Stimulated activated CD4-positive, alpha-beta T cell treated with anti-CD3 and anti-CD28 coated beads, Interleukin-4, amount 100 ng/mL, for 4 hours (primary cell): ENCODE measurements around the gene RNF151.
"Not testable (repeated sequence)": the region's sequence is repeated elsewhere in the genome, so short reads cannot be mapped to it uniquely, and the experiment has no call there.

Experiments used
- DNase-seq, 2 experiments: peaks; one replicate each; pipeline ENCODE4 v3.0.0-alpha.2; 2020

RNF151 gene

DNA sequence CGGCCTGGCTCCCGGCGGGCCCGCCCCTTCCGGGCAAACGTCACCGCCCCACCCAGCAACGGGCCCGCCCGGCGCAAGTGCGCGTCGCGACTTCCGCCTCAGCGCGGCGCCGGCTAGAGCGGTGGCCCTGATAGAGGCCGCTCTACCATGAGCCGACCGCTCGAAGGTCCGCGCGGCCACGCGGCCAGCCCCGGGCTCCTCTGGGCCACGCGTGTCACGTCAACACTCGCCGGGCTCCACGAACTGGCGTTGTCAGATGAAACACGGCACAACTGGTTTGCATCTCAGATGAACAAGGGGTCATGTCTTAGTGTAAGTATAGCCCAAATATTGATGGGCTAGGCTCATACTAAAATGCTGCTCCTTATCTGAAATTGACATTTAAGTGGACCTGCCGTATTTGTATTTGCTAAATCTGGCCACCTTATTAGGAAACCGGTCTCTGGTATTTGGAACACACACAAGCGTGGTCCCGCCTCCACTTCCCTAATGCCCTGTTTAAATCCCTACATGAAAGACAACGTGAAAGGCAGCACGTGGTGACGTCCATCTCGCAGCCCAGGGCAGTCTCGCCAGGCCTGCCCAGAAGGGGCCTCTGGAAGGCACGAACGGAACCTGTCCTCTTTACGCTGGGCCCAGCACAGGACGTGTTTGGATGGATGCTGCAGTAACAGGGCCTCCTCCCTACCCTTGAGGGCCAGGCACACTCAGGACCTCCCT lies 43.3 kb downstream of the RNF151 start, which contains the start of gene ZNF598:
ZNF598 (minus strand) TSS at position 31 of the 720 bp plus-strand sequence.
- DNase-seq, result peak; percentile 73 to 82

DNA sequence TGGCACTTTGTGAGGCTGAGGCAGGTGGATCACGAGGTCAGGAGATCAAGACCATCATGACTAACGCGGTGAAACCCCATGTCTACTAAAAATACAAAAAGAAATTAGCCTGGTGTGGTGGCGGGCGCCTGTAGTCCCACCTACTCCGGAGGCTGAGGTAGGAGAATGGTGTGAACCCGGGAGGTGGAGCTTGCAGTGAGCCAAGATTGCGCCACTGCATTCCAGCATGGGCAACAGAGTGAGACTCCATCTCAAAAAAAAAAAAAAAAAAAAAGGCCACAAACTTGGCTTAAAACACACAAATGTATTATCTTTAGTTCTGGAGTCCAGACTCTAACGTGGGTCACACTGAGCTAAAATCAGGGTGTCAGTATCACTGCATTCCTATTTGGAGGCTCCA lies 45.1 kb downstream of the RNF151 start:
- not testable (repeated sequence) for DNase-seq

DNA sequence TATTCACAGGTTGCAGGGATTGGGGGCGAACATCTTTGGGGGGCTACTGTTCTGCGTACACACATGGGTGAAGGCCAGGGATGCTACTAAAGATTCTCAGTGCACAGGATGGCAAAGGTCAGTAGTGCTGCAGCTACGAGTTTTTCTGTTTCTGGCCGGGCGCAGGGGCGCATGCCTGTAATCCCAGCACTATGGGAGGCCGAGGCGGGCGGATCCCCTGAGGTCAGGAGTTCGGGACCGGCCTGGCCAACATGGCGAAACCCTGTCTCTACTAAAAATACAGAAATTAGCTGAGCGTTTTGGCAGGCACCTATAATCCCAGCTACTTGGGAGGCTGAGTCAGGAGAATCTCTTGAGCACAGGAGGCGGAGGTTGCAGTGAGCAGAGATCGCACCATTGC lies 46.9 kb downstream of the RNF151 start:
- DNase-seq, result no peak

DNA sequence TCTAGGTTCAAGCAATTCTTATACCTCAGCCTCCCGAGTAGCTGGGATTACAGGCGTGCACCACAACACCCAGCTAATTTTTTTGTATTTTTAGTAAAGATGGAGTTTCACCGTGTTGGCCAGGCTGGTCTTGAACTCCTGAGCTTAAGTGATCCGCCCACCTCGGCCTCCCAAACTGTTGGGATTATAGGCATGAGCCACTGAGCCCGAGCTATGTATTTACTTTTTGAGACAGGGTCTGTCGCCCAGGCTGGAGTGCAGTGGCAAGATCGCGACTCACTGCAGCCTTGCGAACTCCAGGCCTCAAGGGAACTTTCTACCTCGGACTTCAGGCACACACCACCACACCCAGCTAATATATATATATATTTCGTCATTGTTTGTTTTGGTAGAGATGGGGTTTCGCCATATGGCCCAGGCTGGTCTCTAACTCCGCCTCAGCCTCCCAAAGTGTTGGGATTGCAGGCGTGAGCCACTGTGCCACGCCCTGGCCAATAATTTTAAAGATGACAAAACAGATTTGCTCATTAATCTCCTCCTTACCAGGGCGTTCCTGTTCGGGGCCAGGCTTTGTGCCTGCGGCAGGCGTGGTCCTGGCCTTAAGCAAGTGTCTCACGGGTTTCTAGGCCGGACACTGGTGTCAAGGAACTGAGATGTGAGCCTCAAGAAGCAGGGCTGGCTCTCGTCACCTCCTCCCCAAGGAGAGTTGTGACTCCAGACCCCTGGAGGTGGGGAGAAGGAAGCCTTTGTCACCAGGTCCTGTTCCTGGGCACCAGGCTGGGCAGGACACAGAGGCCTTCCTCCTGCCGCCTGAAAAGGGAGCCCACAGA lies 48.7 kb downstream of the RNF151 start:
- no peak for DNase-seq

DNA sequence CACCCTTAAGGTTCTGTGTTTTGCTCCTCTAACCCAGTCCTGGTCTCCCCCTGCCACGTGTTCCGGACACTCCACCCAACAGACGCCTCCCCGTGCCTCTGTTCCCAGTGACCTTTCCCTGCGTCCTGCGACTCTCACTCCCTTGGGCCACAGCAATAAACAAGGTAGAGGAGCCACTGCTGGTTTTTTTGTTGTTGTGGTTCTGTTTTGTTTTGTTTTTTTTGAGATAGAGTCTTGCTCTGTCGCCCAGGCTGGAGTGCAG lies 49.2 kb downstream of the RNF151 start:
- no peak for DNase-seq

DNA sequence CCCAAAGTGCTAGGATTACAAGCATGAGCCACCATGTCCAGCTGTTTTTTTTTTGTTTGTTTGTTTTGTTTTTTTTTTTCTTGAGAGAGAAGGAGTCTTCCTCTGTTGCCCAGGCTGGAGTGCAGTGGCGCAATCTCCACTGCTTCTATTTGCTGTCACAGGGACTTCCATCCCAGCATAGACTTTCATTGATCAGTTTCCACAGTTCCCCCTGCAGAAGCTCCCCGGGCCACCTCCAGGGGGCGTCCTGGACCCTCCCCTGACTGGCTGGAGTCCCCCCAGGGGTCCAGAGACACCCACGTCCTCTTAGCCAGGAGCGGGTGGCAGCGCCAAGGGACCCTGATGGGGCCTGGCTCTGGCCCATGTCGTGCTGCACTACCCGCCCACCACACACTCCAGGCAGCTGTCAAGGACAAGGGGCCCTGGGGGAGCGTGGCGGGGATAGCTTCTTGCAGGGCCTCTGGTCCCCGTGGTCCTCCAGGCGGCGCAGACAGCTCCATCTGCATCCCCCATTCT lies 49.8 kb downstream of the RNF151 start:
- no peak for DNase-seq
